H9 (cell line): ENCODE measurements around the gene YEATS2. TPM values are rescaled to one million over a fixed set of nuclear protein-coding genes. Genes with fewer than 3 reads are reported as not detected.

Experiments
- DNase-seq: peaks from one replicate; pipeline ENCODE4 v3.0.0-alpha.2; 2017
- H2AFZ ChIP-seq: one replicate; pipeline ENCODE4 v1.6.1; 2013; ENCODE audit warnings: mild to moderate bottlenecking, low read length, control low read depth, moderate library complexity
- H2AK5ac ChIP-seq: 2 replicates; pipeline ENCODE4 v1.6.1; 2013; ENCODE audit warnings: low read length, control low read depth, mixed read lengths; ENCODE audit not compliant: insufficient read length
- H2BK120ac ChIP-seq: one replicate; pipeline ENCODE4 v1.6.1; 2013; ENCODE audit warnings: low read depth, mild to moderate bottlenecking, low read length, control low read depth, inconsistent platforms; ENCODE audit not compliant: poor library complexity, severe bottlenecking
- H2BK12ac ChIP-seq: 2 replicates; pipeline ENCODE4 v1.6.1; 2013; ENCODE audit warnings: low read length, control low read depth, mixed read lengths, low read depth; ENCODE audit not compliant: insufficient read length
- H2BK15ac ChIP-seq: 2 replicates; pipeline ENCODE4 v1.6.1; 2013; ENCODE audit warnings: low read depth, low read length, control low read depth
- H2BK20ac ChIP-seq: one replicate; pipeline ENCODE4 v1.6.1; 2013; ENCODE audit warnings: low read depth, mild to moderate bottlenecking, low read length, control low read depth, inconsistent platforms; ENCODE audit not compliant: poor library complexity, severe bottlenecking
- H2BK5ac ChIP-seq: 2 replicates; pipeline ENCODE4 v1.6.1; 2013; ENCODE audit warnings: low read length, control low read depth, mixed read lengths; ENCODE audit not compliant: insufficient read length
- H3K14ac ChIP-seq: 2 replicates; pipeline ENCODE4 v1.6.1; 2013; ENCODE audit warnings: low read length, control low read depth; ENCODE audit not compliant: insufficient read depth
- H3K18ac ChIP-seq: 2 replicates; pipeline ENCODE4 v1.6.1; 2013; ENCODE audit warnings: low read depth, mild to moderate bottlenecking, mixed read lengths, low read length, control low read depth; ENCODE audit not compliant: insufficient read length
- H3K23ac ChIP-seq: 2 replicates; pipeline ENCODE4 v1.6.1; 2013; ENCODE audit warnings: low read length, control low read depth, mixed read lengths, low read depth; ENCODE audit not compliant: insufficient read length
- H3K23me2 ChIP-seq: 2 replicates; pipeline ENCODE4 v1.6.1; 2013; ENCODE audit warnings: low read depth, mild to moderate bottlenecking, mixed read lengths, low read length, control low read depth; ENCODE audit not compliant: insufficient read length, poor library complexity, severe bottlenecking
- H3K27ac ChIP-seq: 2 replicates; pipeline ENCODE4 v1.5.1; 2013; ENCODE audit warnings: low read length, control low read depth, mixed read lengths, low read depth; ENCODE audit not compliant: insufficient read length
- H3K27me3 ChIP-seq: 2 replicates; pipeline ENCODE4 v1.6.1; 2013; ENCODE audit warnings: low read length, control low read depth, inconsistent platforms; ENCODE audit not compliant: insufficient read depth
- H3K4ac ChIP-seq: 2 replicates; pipeline ENCODE4 v1.6.1; 2013; ENCODE audit warnings: low read depth, mild to moderate bottlenecking, control low read depth, inconsistent platforms, low read length, moderate library complexity
- H3K4me1 ChIP-seq: 2 replicates; pipeline ENCODE4 v1.6.1; 2013; ENCODE audit warnings: low read length, control low read depth, inconsistent platforms; ENCODE audit not compliant: insufficient read depth
- H3K4me2 ChIP-seq: 2 replicates; pipeline ENCODE4 v1.6.1; 2013; ENCODE audit warnings: low read length, control low read depth, mixed read lengths; ENCODE audit not compliant: insufficient read length, insufficient read depth
- H3K56ac ChIP-seq: 2 replicates; pipeline ENCODE4 v1.6.1; 2013; ENCODE audit warnings: low read depth, mild to moderate bottlenecking, mixed read lengths, low read length, control low read depth; ENCODE audit not compliant: insufficient read length
- H3K79me1 ChIP-seq: 2 replicates; pipeline ENCODE4 v1.6.1; 2013; ENCODE audit warnings: low read depth, mild to moderate bottlenecking, moderate library complexity, low read length, control low read depth, inconsistent platforms; ENCODE audit not compliant: insufficient read depth, poor library complexity, severe bottlenecking
- H3K79me2 ChIP-seq: 2 replicates; pipeline ENCODE4 v1.6.1; 2013; ENCODE audit warnings: low read length, control low read depth, inconsistent platforms; ENCODE audit not compliant: insufficient read depth
- H3K9ac ChIP-seq: 2 replicates; pipeline ENCODE4 v1.6.1; 2013; ENCODE audit warnings: low read length, control low read depth, mixed read lengths; ENCODE audit not compliant: insufficient read length; ENCODE audit errors: extremely low read depth
- H3K9me3 ChIP-seq: one replicate; pipeline ENCODE4 v1.6.1; 2013; ENCODE audit warnings: low read depth, low read length, inconsistent platforms; ENCODE audit not compliant: control insufficient read depth
- H3T11ph ChIP-seq: one replicate; pipeline ENCODE4 v1.6.1; 2013; ENCODE audit warnings: mild to moderate bottlenecking, low read length, control low read depth, inconsistent platforms
- H4K20me1 ChIP-seq: one replicate; pipeline ENCODE4 v1.6.1; 2013; ENCODE audit not compliant: control insufficient read depth, insufficient read length, insufficient read depth
- H4K5ac ChIP-seq: 2 replicates; pipeline ENCODE4 v1.6.1; 2013; ENCODE audit warnings: low read depth, mild to moderate bottlenecking, mixed read lengths, low read length, control low read depth; ENCODE audit not compliant: insufficient read length
- H4K8ac ChIP-seq: replicated peaks from 2 replicates; pipeline ENCODE4 v1.6.1; 2013; ENCODE audit warnings: low read length, control low read depth, mixed read lengths, low read depth; ENCODE audit not compliant: insufficient read length
- H4K91ac ChIP-seq: 2 replicates; pipeline ENCODE4 v1.6.1; 2013; ENCODE audit warnings: low read depth, mild to moderate bottlenecking, moderate library complexity, mixed read lengths, low read length, control low read depth; ENCODE audit not compliant: insufficient read length
- H3K27ac Mint-ChIP-seq, 3 experiments: 2 replicates in 2 of 3; 3 replicates in 1 of 3; pipeline ENCODE4 v1.8.0; 2020 to 2021; ENCODE audit warnings: mixed read lengths in 3 of 3, mild to moderate bottlenecking in 1 of 3, moderate library complexity in 1 of 3
- H3K27me3 Mint-ChIP-seq: 2 replicates; pipeline ENCODE4 v1.8.0; 2021; ENCODE audit warnings: low read depth, mild to moderate bottlenecking, moderate library complexity, mixed read lengths
- H3K36me3 Mint-ChIP-seq, 3 experiments: 2 replicates in 2 of 3; 3 replicates in 1 of 3; pipeline ENCODE4 v1.8.0; 2020 to 2021; ENCODE audit warnings: low read depth in 3 of 3, mixed read lengths in 3 of 3; ENCODE audit not compliant: insufficient read depth in 1 of 3
- H3K4me1 Mint-ChIP-seq, 2 experiments: 2 replicates each; pipeline ENCODE4 v1.8.0; 2020; ENCODE audit warnings: mixed read lengths in 2 of 2
- H3K4me3 Mint-ChIP-seq, 2 experiments: 2 replicates in 1 of 2; 3 replicates in 1 of 2; pipeline ENCODE4 v1.8.0; 2020 to 2021; ENCODE audit warnings: mild to moderate bottlenecking in 2 of 2, mixed read lengths in 2 of 2, moderate library complexity in 1 of 2
- H3K9me3 Mint-ChIP-seq, 2 experiments: 2 replicates in 1 of 2; 3 replicates in 1 of 2; pipeline ENCODE4 v1.8.0; 2020; ENCODE audit warnings: mild to moderate bottlenecking in 2 of 2, mixed read lengths in 2 of 2, moderate library complexity in 1 of 2
- CTCF ChIP-seq: fragments of 200-600 bp; sonication (generic); conservative IDR thresholded peaks from 3 replicates; pipeline ENCODE4 v1.8.0; 2021; ENCODE audit warnings: antibody characterized with exemption, mild to moderate bottlenecking
- WGBS: extraction: QIAGEN DNeasy Blood & Tissue Kit; methylation state at CpG from one replicate; pipeline ENCODE4 v1.1.7; 2013; ENCODE audit warnings: missing lambda C conversion rate, low lambda C conversion rate, mixed read lengths; ENCODE audit not compliant: insufficient read length; ENCODE audit errors: extremely low coverage; 5-methylcytosine and 5-hydroxymethylcytosine counted together
- total RNA-seq: library from RNA; stranded (reverse); gene quantifications from 2 replicates; pipeline ENCODE4 v1.2.1, GENCODE V29; 2021

YEATS2 gene
- total RNA-seq, 1 experiment from 2014 or later: 40.3 TPM

- Histone ChIP-seq H4K20me1 (no peaks in the 10 kb centered on the region), H4K5ac (no peak overlapping the region), H3K9ac (no peak overlapping the region), H2AFZ (no peak overlapping the region), H2BK12ac (no peak overlapping the region), H3K56ac (no peak overlapping the region), H3K79me2 (no peaks in the 10 kb centered on the region), H3K4me1 (no peaks in the 10 kb centered on the region), H2BK15ac (no peak overlapping the region), H4K91ac (no peak overlapping the region), H2BK120ac (no peak overlapping the region), H2BK5ac (no peak overlapping the region), H3K23me2 (no peaks in the 10 kb centered on the region), H3K14ac (no peak overlapping the region), H3K79me1 (no peaks in the 10 kb centered on the region), H3T11ph (no peak overlapping the region), H4K8ac (no peak overlapping the region), H3K9me3 (no peaks in the 10 kb centered on the region), H3K27me3 (no peaks in the 10 kb centered on the region), H3K4me2 (no peak overlapping the region), H3K27ac (no peak overlapping the region), H3K23ac (no peak overlapping the region), H3K4ac (no peak overlapping the region), H2BK20ac (no peak overlapping the region), H3K18ac (no peak overlapping the region), H2AK5ac (no peak overlapping the region)
- H3K36me3 Mint-ChIP-seq: peaks cover 19 to 76% (median 63%) of the 10 kb centered on the region in 3 experiments; a peak in 6 of 7 replicates
- H3K4me1 Mint-ChIP-seq: 0 out of 4 replicates have a peak, but pooled peaks cover 0 to 1% of the 10 kb centered on the region in 2 experiments
- no peak for DNase-seq
- WGBS: no CpG with 5 or more reads among the region's 8 CpGs
- TF ChIP-seq CTCF: no peak
- no peaks in the 10 kb centered on the region for H3K9me3 Mint-ChIP-seq
- H3K27ac Mint-ChIP-seq: peak overlapping the region in 2 of 3 experiments; percentile 50 to 89; a peak in 4 of 7 replicates
- no peak overlapping the region for H3K4me3 Mint-ChIP-seq
- H3K27me3 Mint-ChIP-seq: no peaks in the 10 kb centered on the region; the same call in none of the 2 replicates
These were observed 115.3 kb downstream of the YEATS2 start for GRCh38 chr3:183812761-183813445.
